Adipocyte (in vitro differentiated cells): ENCODE results near the gene GTSF1L.

Experiments
- DNase-seq: peaks from one replicate; pipeline ENCODE4 v3.0.0-alpha.2; 2015; ENCODE audit warnings: low read depth
- H3K27me3 ChIP-seq: replicated peaks from 2 replicates; pipeline ENCODE4 v1.7.0; 2013; ENCODE audit warnings: mild to moderate bottlenecking, low read length, moderate library complexity; ENCODE audit not compliant: control insufficient read depth, insufficient read depth
- H3K36me3 ChIP-seq: 2 replicates; pipeline ENCODE4 v1.7.0; 2013; ENCODE audit warnings: low read length, mild to moderate bottlenecking, moderate library complexity; ENCODE audit not compliant: control insufficient read depth, insufficient read depth, severe bottlenecking
- H3K4me1 ChIP-seq: 2 replicates; pipeline ENCODE4 v1.7.0; 2013; ENCODE audit warnings: mild to moderate bottlenecking, low read length, moderate library complexity; ENCODE audit not compliant: control insufficient read depth, insufficient read depth
- H3K4me3 ChIP-seq: 2 replicates; pipeline ENCODE4 v1.7.0; 2013; ENCODE audit warnings: mild to moderate bottlenecking, low read length, moderate library complexity
- H3K9ac ChIP-seq: 2 replicates; pipeline ENCODE4 v1.7.0; 2013; ENCODE audit warnings: mild to moderate bottlenecking, low read length, moderate library complexity
- H3K9me3 ChIP-seq: 2 replicates; pipeline ENCODE4 v1.7.0; 2013; ENCODE audit warnings: mild to moderate bottlenecking, low read length, moderate library complexity; ENCODE audit not compliant: control insufficient read depth

Gene GTSF1L

DNA sequence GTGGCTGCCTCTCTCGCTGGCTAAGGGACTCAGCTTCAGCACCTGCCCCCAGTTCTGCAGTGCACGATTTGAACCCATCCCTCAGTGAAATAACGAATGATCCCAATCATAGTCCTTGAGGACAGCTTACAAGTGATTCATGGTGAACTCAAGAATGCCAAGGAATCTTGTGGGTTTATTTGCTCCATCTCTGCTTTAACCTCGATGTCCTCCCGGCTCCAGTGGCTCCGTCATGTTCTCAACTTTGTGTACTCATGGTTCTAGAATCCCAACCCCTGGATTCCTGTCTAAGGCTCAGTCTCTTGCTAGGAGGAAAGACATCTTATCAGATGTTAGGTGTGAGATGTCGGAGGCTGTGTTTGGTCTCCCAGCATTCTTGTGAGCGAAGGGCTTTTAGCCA is 29.0 kb upstream of the GTSF1L start:
- no peaks in the 10 kb centered on the region for H3K27me3 ChIP-seq
- no peak for DNase-seq
- no peaks in the 10 kb centered on the region for H3K9me3 ChIP-seq

GRCh38 chr20:43755390-43755789 is 28.6 kb upstream of the GTSF1L start:
- DNase-seq = no peak
- Histone ChIP-seq H3K9ac (no peak overlapping the region), H3K36me3 (no peaks in the 10 kb centered on the region), H3K27me3 (no peaks in the 10 kb centered on the region), H3K4me1 (no peaks in the 10 kb centered on the region), H3K9me3 (no peaks in the 10 kb centered on the region), H3K4me3 (no peak overlapping the region)

More for the DNA sequence above, 29.0 kb upstream of the GTSF1L start:
- Histone ChIP-seq H3K4me3 (no peak overlapping the region), H3K4me1 (no peaks in the 10 kb centered on the region), H3K9ac (no peak overlapping the region), H3K36me3 (no peaks in the 10 kb centered on the region)

GRCh38 chr20:43752561-43753301 is 25.9 kb upstream of the GTSF1L start:
- H3K27me3 ChIP-seq = no peaks in the 10 kb centered on the region
- no peaks in the 10 kb centered on the region for H3K9me3 ChIP-seq
- DNase-seq = no peak
- H3K4me3 ChIP-seq = no peak overlapping the region
- H3K9ac ChIP-seq = no peak overlapping the region
- H3K36me3 ChIP-seq = no peaks in the 10 kb centered on the region
- peaks cover 10% of the 10 kb centered on the region for H3K4me1 ChIP-seq

DNA sequence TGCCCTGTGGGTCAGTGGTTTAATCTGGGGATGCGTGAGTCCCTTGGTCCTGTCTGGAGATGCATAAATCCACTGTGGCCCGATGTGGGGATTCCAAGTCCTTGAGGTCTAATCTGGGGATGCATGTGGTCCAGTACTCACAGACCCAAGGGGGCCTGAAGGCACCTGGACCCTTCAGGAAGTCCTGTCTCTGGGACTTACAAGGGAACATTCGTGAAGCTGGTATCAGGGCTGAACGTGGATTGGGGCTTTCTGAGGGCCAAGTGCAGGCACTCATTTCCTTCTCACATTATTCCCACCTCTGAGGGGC is 25.2 kb upstream of the GTSF1L start:
- DNase-seq = no peak
- Histone ChIP-seq H3K27me3 (no peaks in the 10 kb centered on the region), H3K4me3 (no peak overlapping the region), H3K9ac (no peak overlapping the region), H3K36me3 (no peaks in the 10 kb centered on the region), H3K9me3 (no peaks in the 10 kb centered on the region), H3K4me1 (peaks cover 11% of the 10 kb centered on the region)

- Histone ChIP-seq H3K36me3 (no peaks in the 10 kb centered on the region), H3K27me3 (no peaks in the 10 kb centered on the region), H3K4me1 (peaks cover 17% of the 10 kb centered on the region), H3K9ac (no peak overlapping the region), H3K4me3 (no peak overlapping the region), H3K9me3 (no peaks in the 10 kb centered on the region)
- peak; percentile 14 for DNase-seq
These were observed 24.6 kb upstream of the GTSF1L start for GRCh38 chr20:43751167-43752050.

DNA sequence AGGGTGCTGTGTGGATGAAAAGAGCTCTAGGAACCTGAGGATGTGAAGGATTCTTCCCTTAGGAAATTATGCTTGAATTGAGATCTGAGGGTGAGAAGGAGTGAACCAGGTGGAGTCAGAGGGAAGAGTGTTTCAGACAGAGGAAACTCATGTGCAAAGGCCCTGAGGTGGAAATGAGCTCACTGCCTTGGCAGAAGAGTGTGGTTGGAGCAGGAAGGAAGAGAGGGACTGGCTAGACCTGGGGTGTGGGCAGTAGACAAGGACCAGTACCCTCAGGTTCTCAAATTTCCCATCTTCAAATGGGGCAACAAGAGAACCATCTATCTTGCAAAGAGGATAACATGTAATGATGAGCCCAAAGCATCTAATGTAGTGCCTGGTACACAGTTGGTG is 24.0 kb upstream of the GTSF1L start:
- no peaks in the 10 kb centered on the region for H3K9me3 ChIP-seq
- no peak for DNase-seq
- no peaks in the 10 kb centered on the region for H3K27me3 ChIP-seq
- H3K36me3 ChIP-seq = no peaks in the 10 kb centered on the region
- H3K4me1 ChIP-seq = peaks cover 18% of the 10 kb centered on the region
- no peak overlapping the region for H3K4me3 ChIP-seq
- no peak overlapping the region for H3K9ac ChIP-seq

DNA sequence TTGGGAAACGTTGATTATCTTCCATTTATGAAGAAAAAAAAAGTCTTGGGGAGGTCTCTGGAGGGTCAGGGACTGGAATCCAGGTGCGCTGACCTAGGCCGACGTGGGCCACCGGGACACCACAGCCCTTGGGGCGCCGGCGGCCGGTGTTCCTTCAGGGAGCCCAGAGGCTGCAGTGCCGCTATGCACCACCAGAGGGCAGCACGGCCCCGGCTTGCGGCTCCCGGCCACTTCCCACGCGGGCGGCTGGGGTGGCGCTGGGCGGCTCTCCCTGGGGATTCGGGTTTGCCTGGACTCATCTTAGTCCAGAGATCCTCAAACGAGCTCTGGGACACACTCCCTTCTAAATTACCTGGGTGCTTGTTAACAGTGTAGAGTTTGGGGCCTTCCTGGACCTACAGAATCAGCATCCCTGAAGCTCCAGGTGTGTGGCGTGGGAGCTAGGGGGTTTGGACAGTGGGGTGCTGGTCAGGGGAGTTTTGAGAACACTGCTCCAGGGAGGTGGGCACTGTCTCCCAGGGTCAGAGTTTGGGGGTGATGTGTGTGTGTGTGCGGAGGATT is 23.0 kb upstream of the GTSF1L start:
- Histone ChIP-seq H3K4me3 (no peak overlapping the region), H3K4me1 (peaks cover 18% of the 10 kb centered on the region), H3K36me3 (no peaks in the 10 kb centered on the region), H3K9me3 (no peaks in the 10 kb centered on the region), H3K27me3 (peaks cover 5% of the 10 kb centered on the region), H3K9ac (no peak overlapping the region)
- DNase-seq = peak; percentile 84

DNA sequence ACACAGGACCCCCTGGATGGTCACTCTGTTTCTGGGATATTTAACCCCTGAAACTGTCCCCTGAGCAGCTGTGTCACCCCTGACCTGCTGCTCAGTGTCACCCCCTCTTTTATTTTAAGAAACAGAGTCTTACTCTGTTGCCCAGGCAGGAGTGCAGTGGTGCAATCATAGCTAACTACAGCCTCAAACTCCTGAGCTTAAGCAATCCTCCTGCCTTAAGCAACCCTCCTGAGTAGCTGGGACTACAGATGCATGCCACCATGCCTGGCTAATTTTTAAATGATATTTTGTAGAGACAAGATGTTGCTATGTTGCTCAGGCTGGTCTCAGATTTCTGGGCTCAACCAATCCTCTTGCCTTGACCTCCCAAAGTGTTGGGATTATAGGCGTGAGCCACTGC is 21.5 kb upstream of the GTSF1L start:
- Histone ChIP-seq H3K9ac (no peak overlapping the region), H3K9me3 (no peaks in the 10 kb centered on the region), H3K36me3 (no peaks in the 10 kb centered on the region), H3K4me3 (no peak overlapping the region), H3K4me1 (peaks cover 18% of the 10 kb centered on the region), H3K27me3 (peaks cover 14% of the 10 kb centered on the region)
- peak; percentile 65 for DNase-seq

GRCh38 chr20:43746344-43747137 is 19.7 kb upstream of the GTSF1L start:
- no peak for DNase-seq
- H3K4me1 ChIP-seq = peaks cover 18% of the 10 kb centered on the region
- H3K9me3 ChIP-seq = no peaks in the 10 kb centered on the region
- no peak overlapping the region for H3K4me3 ChIP-seq
- H3K9ac ChIP-seq = no peak overlapping the region
- H3K36me3 ChIP-seq = no peaks in the 10 kb centered on the region
- peaks cover 23% of the 10 kb centered on the region for H3K27me3 ChIP-seq

DNA sequence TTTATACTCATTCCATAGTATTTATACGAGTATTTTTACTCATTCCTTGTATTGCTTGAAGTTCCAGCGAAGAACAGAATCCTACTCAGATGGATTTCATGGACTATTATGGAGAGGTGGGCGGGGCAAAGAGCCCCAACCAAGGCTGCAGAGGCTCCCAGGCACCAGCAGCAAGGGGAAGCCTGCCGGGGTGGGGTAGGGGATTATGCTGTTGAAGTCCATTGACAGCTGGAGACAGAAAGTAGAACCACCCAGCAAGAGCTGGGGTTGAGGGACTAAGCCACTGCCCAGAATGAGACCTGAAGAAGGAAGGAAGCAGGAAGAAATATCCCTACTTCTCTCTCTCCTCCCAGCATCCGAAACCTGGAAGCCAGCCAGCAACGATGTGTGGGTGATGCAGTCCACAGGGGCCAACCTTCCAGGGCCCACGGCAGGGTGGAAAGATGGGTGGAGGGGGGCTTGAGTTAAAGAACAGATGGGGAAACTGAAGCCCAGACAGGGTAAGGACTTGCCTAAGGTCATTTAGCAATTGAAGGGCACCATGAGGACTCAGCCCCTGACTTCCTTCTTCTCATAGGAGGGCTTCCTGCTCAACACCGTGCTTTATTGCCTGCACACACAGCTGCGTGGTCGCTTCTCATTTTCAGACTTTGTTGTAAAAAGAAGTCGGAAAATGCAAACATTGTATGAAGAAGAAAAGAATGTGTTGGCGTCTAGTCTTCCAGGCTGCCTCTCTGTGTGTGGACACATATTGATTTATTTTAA is 18.3 kb upstream of the GTSF1L start:
- H3K27me3 ChIP-seq = peaks cover 23% of the 10 kb centered on the region
- no peaks in the 10 kb centered on the region for H3K36me3 ChIP-seq
- H3K4me3 ChIP-seq = no peak overlapping the region
- no peak for DNase-seq
- peaks cover 18% of the 10 kb centered on the region for H3K4me1 ChIP-seq
- no peak overlapping the region for H3K9ac ChIP-seq
- peaks cover 4% of the 10 kb centered on the region for H3K9me3 ChIP-seq
